HG02759 (cell line): ENCODE data around the gene REM2.
"Not testable (repeated sequence)": the region's sequence is repeated elsewhere in the genome, so short reads cannot be mapped to it uniquely, and the experiment has no call there.

ENCODE experiments used
- ATAC-seq: cut with Tn5 transposase; IDR thresholded peaks from one replicate; pipeline ENCODE4 v1.9.1; 2021; ENCODE audit warnings: mild to moderate bottlenecking, moderate library complexity; ENCODE audit not compliant: unreplicated experiment

REM2 gene

DNA sequence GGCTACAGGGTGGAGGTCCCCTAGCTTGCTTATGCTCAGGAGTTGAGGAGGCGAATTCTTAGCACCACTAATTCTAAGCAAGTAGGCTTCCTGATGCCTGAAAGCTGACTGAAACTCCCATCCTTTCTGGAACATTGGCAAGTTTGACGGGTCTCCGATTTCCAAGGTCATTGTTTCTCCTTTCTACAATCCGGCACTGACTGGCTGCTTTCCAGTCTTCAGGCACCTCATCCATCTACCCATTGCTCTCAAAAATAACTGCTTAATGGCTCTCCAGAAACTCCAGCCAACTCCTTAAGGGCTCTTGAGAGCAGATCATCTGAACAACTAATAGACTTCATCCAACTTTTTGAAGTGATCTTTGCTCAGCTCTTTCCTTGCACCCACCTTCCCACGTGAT, 13.3 kb downstream of the REM2 start:
- no peak for ATAC-seq

DNA sequence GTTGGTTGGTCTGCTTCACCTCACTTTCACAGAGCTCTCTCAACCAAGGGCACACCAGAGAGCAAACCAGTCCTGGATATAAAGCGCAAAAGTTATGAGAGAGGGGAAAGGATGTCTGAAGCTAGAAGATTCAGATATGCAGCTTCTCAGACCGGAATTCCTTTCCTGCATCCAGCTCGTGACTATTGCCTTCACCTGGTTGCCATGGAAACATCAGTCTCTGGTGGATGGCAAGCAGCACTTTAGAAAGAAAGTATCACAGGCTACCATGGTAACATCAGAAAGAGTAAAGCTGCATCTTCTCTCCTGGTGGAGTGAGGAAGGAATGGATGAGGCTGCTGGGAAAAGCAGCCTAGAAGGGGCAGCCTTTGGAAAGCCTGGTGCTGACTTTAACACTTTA, 13.7 kb downstream of the REM2 start:
- no peak for ATAC-seq

DNA sequence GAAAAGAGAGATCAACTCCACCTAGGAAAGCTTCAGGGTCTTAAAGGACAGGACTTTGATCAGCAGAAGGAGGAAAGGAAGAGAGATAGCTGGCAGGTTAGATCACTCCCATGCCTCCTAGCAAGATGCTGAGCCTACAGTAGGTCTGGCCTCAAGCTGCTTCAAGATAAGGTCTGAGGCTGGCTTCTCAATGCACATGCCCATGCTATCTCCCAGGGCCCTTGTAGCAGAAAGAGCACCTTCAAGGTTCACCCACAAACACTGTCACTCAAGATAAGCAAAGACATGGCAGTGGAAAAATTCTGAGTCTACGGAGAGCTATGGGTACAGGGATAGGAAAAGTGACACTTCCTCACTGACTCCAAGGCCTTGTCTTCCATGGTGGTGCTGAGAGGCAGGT, 14.3 kb downstream of the REM2 start:
- no peak for ATAC-seq

DNA sequence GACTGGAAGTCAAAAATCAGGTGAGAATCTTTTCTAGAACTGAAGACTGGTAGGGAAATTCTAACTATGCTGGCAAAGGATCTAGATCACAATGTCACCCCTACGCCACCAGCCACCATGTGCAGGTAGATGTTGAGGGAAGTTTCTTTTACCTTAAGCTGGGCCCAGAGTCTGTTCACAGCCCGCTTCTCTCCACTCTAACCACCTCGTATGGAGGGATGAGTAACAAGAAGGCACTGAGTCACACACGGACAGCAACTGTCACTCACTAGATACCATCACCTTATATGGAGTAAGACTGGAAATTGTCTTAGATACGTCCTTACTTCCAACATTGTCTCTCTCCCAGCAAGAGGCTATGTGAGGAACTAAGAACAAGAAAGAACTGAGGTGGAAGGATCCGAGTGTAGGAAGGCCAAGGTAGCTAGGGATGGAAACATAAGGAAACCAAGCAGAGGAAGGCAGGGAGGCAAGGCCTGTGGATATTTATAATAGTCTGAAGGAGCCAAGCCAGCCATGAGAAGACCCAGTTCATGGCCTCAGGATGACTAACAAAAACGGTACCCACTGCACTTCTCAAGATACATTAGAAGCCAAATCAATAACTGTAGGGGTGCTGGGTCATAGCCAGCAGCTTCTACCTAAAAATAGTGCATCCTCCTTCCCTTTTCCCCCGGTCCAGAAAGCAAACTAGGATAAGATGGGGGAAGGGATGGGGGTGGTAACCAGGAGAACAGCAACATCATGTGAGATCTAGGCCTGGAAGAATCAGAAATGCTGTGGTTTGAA, 15.5 kb downstream of the REM2 start:
- ATAC-seq = no peak

DNA sequence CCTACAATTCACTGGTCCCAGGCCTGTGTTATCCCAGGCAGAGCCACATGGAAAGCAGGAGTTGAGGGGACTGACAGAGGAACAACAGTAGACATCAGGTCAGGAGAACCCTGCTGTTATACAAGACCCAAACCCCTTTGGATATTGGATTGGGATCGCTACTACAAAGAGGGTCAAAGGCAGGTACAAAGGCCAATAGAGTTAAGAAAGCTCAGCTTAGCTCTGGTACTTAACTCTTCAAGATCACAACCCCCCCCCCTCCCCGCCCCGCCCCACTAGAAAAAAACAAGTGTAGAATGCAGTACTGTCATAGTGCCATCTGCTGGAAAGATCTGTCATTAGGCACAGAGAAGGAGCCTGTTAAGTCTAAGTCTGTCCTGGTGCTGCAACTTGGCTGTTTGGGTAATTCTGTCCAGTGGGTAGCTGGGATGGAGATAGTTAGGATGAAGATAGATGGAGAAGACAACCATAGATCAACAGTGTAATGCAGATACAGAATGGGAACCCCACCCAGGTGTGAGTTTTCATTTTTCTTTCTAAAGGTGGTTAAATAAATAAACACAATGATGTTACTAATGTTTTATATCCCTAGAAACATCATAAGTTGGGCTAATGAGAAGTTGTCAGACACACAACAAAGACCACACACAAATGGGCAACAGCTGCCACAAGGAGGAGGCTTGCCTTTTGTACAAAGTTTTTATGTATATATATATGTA, 17.2 kb downstream of the REM2 start:
- ATAC-seq = no peak

DNA sequence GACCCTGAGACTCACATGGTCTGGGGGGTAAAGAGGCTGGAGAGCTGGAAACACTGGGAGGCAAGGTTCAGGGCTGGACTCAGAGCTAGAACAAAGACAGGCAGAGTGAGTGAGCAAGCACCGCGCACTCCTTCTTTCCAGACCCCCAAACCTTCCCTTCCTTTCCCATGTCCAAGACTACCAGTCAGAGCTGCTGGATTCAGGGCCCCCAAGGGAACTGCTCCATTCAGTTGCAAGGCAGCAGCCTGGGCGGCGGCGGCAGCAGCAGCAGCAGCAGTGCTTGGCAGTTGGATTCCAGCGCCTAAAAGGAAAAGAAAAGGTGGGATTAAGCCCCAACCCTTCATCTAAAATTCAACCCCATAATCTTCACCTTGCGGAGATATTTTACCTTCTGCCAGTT, 18.8 kb downstream of the REM2 start:
- ATAC-seq = no peak

DNA sequence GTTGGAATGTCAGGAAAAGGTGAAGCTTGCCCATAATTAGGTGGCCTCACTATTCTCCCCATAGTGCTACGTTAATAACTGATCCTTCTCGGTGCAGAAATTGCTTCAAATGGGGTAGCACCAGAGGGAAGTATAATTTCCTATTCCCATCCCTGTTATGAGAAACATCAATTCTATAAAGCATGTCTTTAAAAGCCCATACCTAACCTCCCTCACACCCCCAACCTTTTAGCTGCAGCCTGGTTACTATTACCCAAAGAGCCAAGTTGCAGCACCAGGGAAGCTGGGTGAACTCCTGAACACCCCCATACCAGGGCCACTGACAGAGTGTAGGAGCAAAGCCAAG, 20.7 kb downstream of the REM2 start:
- no peak for ATAC-seq

DNA sequence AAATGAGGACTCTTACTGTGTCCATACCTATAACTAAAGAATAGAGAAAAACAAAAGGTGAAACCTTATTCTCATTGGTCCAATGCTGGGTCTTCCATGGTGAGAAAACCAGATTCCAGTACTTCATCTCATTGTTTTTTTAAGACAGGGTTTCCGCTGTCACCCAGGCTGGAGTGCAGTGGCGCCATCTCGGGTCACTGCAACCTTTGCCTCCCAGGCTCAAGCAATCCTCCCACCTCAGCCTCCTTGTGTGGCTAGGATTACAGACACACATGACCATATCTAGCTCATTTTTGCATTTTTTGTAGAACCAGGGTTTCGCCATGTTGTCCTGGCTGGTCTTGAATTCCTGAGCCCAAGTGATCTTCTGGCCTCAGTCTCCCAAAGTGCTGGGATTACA, 22.6 kb downstream of the REM2 start:
- ATAC-seq = no peak

DNA sequence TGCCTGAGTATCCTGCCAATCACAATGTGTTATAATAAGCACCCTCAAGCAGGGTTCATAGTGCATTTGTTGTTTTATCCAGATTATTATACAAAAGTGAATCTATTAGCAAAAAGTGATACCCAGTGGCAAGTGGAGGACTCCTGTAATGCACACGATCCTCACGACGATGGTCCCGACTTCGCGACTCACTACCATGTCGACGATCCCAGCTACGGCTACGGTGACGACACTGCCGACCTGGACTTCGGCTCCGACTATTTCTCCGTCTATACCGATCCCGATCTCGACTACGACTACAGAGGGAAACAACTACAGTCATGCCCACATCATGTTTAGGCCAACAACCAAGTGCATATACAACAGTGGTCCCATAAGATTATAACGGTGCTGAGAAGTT, 23.1 kb downstream of the REM2 start:
- ATAC-seq = no peak

DNA sequence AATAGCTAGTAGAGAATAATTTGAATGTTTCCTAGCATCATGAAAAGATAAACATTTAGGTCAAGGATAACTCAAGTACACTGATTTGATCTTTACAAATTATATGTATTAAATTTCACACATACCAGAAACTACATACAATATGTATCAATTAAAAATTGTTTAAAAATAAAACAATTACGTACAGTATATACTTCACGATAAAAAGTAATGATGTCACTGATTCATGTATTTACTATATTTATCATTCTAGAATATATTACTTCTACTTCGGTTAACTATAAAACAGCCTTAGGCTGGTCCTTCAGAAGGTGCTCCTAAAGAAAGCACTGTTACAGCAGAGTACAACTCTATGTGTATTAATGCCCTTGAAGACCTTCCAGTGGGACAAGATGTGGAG, 24.4 kb downstream of the REM2 start:
- no peak for ATAC-seq

DNA sequence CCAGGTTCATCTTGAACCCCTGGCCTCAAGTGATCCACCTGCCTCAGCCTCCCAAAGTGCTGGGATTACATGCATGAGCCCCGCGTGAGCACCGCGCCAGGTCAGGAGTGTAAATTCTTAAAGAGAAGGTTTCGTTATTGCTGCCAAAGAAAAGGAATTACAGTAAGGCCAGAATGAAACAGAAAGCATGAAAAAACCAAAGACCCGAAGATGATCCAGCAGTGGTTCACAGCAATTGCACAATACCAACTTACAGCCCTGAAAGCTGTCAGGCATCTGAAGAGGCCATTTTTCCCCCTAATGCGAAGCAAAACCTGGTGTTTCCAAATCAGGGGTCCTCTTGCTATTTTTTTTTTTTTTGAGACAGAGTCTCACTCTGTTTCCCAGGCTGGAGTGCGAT, 25.6 kb downstream of the REM2 start:
- no peak for ATAC-seq

DNA sequence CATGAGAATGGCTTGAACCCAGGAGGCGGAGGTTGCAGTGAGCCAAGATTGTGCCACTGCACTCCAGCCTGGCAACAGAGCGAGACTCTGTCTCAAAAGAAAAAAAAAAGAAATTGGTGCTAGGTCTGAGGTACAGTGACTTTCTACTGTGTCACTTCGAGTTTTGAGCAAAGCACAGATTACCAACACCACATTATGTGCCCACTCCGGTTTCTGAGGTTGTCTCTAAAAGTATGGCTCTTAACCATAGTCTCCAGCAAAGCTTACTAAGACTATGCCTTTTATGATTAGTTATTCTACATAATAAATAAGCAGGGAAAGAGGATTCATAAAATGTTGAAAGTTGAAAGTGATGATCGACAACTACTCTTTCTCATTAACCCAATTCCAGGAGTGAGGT, 27.9 kb downstream of the REM2 start:
- ATAC-seq = no peak

DNA sequence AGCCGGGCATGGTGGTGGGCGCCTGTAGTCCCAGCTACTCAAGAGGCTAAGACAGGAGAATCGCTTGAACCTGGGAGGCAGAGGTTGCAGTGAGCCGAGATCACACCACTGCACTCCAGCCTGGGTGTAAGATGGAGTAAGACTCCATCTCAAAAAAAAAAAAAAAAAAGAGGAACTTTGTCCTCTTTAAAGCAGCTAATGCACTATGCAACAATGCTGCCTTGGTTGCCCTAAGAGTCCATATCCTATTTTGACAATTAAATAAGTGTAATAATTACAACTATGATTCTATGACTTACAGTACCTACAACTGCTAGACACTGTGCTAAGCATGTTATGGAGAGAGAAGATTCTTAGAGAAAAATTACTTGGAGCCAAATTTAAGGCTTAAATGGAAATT, 31.8 kb downstream of the REM2 start:
- ATAC-seq = not testable (repeated sequence)

DNA sequence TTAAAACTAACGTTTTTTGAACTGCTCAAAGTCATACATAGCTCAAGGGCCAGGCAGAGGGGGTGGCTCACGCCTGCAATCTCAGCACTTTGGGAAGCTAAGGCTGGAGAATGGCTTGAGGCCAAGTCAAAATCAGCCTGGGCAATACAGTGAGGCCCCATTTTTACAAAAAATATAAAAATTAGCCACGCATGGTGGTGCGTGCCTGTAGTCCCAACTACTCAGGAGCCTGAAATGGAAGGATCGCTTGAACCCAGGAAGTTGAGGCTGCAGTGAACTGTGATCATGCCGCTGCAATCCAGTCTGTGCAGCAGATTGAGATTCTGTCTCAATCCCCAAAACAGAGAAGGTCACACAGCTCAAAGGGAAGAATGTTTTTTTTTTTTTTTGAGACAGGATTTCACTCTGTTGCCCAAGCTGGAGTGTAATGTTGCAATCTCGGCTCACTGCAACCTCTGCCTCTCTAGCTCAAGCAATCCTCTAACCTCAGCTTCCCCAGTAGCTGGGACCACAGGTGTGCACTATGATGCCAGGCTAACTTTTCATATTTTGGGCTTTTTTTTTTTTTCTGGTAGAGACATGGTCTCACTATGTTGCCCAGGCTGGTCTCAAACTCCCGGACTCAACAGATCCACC, 33.0 kb downstream of the REM2 start:
- no peak for ATAC-seq

DNA sequence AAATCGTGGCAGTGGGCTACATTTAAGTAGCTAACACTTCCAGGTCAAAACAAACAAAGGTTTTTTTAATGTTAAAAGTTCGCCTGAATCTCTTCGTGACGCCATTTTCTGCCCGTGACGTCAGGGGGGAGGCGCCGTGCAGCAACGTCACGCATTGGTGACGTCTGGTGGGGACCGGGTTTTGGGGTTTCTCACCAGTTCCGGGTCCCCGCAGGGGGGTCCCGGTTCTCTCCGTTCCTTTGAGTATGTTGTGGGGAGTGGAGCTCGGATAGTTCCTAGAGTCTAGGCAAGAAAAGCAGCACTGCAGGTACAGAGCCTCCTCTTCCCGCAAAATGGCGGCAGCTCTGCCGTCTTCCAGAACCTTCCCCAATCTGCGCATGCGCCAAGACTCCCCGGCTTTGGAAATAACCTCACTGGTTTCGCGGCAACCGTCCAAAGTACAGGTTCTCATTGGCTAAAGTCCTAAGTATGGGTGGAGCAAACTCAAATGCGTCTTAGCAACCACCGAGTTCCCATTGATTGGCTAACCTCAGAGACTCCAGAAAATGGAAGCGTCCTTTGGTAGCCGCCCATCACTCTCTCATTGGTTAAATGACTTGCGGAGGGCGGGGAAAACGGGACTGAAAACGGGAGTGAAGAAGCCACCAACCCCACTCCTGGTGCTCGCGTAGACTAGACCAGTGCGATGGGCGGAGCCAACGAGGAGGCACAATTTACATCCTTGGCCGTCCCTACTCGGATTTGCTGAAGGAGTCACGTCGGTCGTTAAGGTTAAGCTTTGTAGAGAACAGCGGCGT, 36.0 kb downstream of the REM2 start, which contains the start of gene RBM23:
TSS of gene RBM23 (minus strand) at position 346 of the 797 bp plus-strand sequence.
- ATAC-seq = peak; percentile 88

DNA sequence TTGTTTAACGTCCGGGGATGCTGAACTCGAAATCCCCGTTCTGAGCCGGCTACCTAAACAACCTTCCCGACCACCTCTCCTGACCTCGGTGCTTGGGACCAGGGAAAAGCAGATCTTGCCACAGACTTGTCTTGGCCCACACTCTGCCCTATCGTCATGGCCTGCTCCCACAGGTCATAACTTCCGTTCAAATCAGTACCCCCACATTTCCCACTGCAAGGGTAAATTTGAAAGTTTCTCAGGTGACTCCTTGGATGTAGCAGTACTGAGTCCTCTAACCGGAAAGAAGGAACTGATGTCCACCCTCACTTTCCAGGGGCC, 36.5 kb downstream of the REM2 start:
- ATAC-seq = peak; percentile 12

DNA sequence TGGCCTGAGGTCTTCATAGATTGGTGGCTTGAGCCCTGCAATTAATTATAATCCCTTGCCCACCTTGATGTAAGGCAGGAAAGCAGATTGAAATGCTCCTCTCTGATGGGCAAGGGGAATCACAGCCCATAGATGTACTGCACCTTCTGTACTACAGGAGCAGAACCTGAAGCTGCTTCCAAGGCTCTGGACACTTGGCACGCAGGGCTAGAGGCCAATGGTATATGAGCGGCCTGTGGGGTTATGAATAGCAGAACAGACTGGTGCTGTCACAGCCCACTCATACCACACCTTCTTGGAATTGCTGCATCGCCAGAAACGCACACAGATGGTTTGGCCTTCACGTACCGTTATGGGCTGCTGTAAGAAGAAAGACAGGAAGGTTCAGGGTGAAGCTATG, 37.7 kb downstream of the REM2 start:
- no peak for ATAC-seq

DNA sequence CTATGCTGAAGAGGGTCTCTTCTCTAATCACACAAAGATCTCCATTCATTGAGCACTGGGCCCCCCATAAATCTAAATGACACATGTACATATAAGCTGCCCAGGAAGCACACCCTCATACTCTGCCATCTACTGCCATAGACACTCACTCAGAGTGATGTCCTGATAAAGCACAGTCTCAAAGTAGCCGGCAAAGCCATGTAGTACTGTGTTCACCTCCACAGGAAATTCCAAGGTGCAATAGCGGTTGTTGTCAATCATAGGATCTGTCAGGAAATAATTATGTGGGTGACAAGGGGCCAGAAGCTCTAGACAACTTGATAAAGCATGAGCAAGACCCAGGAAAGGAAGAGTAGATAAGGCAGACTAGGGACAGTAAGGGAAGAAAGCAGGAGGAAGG, 39.3 kb downstream of the REM2 start:
- no peak for ATAC-seq

DNA sequence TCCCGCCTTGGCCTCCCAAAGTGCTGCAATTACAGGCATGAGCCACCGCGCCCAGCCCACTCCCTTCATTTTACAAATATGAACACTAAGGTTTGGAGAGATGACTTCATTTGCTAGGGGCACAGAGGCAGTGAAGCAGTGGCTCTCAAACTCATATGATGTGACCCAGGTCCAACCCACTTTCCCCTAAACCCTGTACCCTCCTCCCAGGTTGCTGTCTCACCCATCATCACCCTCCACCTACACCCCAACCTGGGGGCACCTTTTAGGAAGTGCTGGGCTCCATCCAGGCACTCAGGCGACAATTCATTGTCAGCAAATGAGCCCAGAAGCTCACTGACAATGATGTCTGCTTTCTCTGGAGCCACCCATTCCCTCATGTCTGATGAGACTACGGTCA, 40.7 kb downstream of the REM2 start:
- ATAC-seq = no peak

DNA sequence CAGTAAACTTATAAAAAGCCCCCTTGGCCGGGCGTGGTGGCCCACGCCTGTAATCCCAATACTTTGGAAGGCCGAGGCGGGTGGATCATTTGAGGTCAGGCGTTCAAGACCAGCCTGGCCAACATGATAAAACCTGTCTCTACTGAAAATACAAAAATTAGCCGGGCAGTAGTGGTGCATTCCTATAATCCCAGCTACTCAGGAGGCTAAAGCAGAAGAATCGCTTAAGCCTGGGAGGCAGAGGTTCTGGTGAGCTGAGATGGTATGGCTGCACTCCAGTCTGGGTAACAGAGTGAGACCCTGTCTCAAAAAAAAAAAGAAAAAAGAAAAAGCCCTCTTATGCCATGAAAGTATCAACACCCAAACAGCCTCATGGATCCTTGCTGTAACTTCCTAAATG, 42.5 kb downstream of the REM2 start:
- ATAC-seq = no peak

DNA sequence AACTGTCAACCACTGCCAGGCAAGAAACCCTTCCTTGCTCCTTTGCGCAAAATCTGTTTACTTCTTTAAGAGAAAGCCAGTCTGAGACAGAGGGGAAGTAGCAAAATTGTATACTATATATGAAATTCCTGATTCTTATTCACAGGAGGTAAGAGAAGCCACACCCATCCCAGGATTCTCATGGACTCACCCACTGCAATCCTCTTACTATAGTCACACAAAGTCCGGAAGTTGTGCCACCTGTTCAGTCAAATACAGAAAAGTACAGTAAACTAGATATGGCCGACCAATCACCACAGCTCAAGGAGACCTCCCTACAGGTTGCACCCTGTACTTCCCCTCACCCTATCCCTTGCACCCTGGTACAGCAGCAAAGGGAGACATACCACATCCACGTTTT, 43.3 kb downstream of the REM2 start:
- ATAC-seq = no peak
